Sigmoid colon (tissue), 3 donors: Measurements from ENCODE around the gene ARHGEF11.

Experiments
- CTCF ChIP-seq, 4 experiments: fragments of 450-650 bp in 3 of 4; fragments of 200-600 bp in 1 of 4; IDR thresholded peaks; one replicate each; pipeline ENCODE4 v1.5.1; 2016 to 2019; ENCODE audit warnings: antibody characterized with exemption in 4 of 4, mild to moderate bottlenecking in 3 of 4, moderate library complexity in 2 of 4
- POLR2A ChIP-seq, 2 donors: fragments of 450-650 bp; IDR thresholded peaks; one replicate each; pipeline ENCODE4 v1.6.1; 2016; ENCODE audit warnings: antibody characterized with exemption in 2 of 2, mild to moderate bottlenecking in 2 of 2, moderate library complexity in 2 of 2

DNA sequence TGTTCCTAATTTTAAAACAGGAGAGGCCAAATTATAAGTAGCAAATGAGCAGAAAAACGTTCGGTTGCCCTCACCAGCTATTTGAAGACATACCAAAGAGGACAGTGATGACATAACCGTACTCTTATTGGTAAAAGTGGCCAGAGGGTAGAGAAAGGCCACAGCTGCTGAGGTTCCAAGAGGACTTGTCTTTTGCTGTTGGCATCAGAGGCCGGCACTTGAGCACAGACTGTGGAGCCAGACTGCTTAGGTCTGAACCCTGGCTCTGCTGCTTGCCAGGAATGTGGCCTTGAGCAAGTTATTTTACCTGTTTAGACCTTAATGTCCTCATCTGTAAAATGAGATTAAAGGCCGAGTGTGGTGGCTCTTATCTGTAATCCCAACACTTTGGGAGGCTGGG lies 39.2 kb upstream of the ARHGEF11 start:
- TF ChIP-seq POLR2A (IDR thresholded peaks at IDR 0.05) (no peak), CTCF (IDR thresholded peaks at IDR 0.05) (no peak)
